Upper lobe of left lung (tissue), 4 donors: ENCODE results near the gene COL7A1.

ENCODE experiments used
- CTCF ChIP-seq, 6 experiments: fragments of 450-650 bp in 4 of 6; fragments of 200-600 bp in 2 of 6; sonication (generic) in 2 of 6; IDR thresholded peaks; one replicate each; pipeline ENCODE4 v1.5.1; 2016 to 2019; ENCODE audit warnings: antibody characterized with exemption in 6 of 6
- EP300 ChIP-seq, 4 donors: sonication (generic); formaldehyde crosslinking; IDR thresholded peaks; one replicate each; pipeline ENCODE4 v1.5.1; 2017; ENCODE audit warnings: antibody characterized with exemption in 4 of 4, control low read depth in 2 of 4
- POLR2A ChIP-seq, 4 donors: fragments of 450-650 bp; IDR thresholded peaks; one replicate each; pipeline ENCODE4 v1.5.1; 2016 to 2017; ENCODE audit warnings: antibody characterized with exemption in 4 of 4, mild to moderate bottlenecking in 2 of 4

- TF ChIP-seq POLR2A (IDR thresholded peaks at IDR 0.05): no peak
- no peak for TF ChIP-seq EP300 (IDR thresholded peaks at IDR 0.05)
- no peak for TF ChIP-seq CTCF (IDR thresholded peaks at IDR 0.05)
Measured at GRCh38 chr3:48614044-48614443, 18.9 kb upstream of the COL7A1 start.
